Adipocyte (in vitro differentiated cells): ENCODE data around the gene KIF20B.
"Not testable (repeated sequence)": the region's sequence is repeated elsewhere in the genome, so short reads cannot be mapped to it uniquely, and the experiment has no call there.

ENCODE experiments used
- DNase-seq: peaks from one replicate; pipeline ENCODE4 v3.0.0-alpha.2; 2015; ENCODE audit warnings: low read depth
- H3K27me3 ChIP-seq: replicated peaks from 2 replicates; pipeline ENCODE4 v1.7.0; 2013; ENCODE audit warnings: mild to moderate bottlenecking, low read length, moderate library complexity; ENCODE audit not compliant: control insufficient read depth, insufficient read depth
- H3K36me3 ChIP-seq: 2 replicates; pipeline ENCODE4 v1.7.0; 2013; ENCODE audit warnings: low read length, mild to moderate bottlenecking, moderate library complexity; ENCODE audit not compliant: control insufficient read depth, insufficient read depth, severe bottlenecking
- H3K4me1 ChIP-seq: 2 replicates; pipeline ENCODE4 v1.7.0; 2013; ENCODE audit warnings: mild to moderate bottlenecking, low read length, moderate library complexity; ENCODE audit not compliant: control insufficient read depth, insufficient read depth
- H3K4me3 ChIP-seq: 2 replicates; pipeline ENCODE4 v1.7.0; 2013; ENCODE audit warnings: mild to moderate bottlenecking, low read length, moderate library complexity
- H3K9ac ChIP-seq: 2 replicates; pipeline ENCODE4 v1.7.0; 2013; ENCODE audit warnings: mild to moderate bottlenecking, low read length, moderate library complexity
- H3K9me3 ChIP-seq: 2 replicates; pipeline ENCODE4 v1.7.0; 2013; ENCODE audit warnings: mild to moderate bottlenecking, low read length, moderate library complexity; ENCODE audit not compliant: control insufficient read depth

KIF20B gene

GRCh38 chr10:89741126-89741762 is 39.9 kb downstream of the KIF20B start:
- Histone ChIP-seq H3K4me3 (no peak overlapping the region), H3K9ac (no peak overlapping the region), H3K36me3 (peaks cover 5% of the 10 kb centered on the region), H3K27me3 (no peaks in the 10 kb centered on the region), H3K9me3 (no peaks in the 10 kb centered on the region), H3K4me1 (no peaks in the 10 kb centered on the region)
- DNase-seq = no peak

DNA sequence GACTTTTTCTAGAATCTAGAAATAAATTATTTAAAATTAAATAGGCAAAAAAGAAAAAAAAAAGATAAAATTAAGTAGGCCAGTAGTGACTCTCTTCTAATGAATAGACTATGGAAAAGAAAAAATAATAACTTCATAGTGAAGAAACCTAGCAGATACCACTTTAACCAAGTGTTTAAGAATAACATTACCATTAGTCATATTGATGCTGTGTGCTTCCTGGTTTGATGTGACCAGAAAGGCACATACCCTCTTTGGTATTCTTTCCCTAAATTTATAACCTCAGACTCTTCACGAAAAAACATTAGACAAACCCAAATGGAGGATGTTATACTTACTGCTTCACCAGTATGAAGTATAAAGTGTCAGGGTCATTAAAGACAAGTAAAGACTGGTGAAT is 42.6 kb downstream of the KIF20B start:
- no peak for DNase-seq
- no peak overlapping the region for H3K9ac ChIP-seq
- no peaks in the 10 kb centered on the region for H3K36me3 ChIP-seq
- H3K4me1 ChIP-seq = no peaks in the 10 kb centered on the region
- H3K9me3 ChIP-seq = no peaks in the 10 kb centered on the region
- no peaks in the 10 kb centered on the region for H3K27me3 ChIP-seq
- H3K4me3 ChIP-seq = no peak overlapping the region

DNA sequence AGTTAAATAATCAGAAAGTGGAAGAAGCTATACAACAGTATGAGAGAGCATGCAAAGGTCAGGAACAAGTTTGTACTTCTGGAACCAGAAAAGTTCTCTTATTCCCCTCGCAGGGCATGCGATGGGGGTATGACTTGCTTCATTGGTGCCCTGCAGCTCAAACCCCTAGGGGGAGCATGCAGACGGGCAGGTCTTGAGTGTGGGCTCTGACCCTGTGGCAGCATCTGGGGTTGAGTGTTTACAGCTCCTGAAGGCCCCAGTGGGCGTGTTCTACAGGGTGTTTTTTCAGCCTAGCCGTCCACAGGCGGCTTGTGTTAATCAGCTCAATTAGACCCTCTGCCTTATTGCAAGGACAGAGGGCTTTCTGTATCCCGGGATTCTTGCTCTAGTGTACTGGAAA is 44.5 kb downstream of the KIF20B start:
- Histone ChIP-seq H3K27me3 (no peaks in the 10 kb centered on the region), H3K4me3 (no peak overlapping the region), H3K36me3 (no peaks in the 10 kb centered on the region), H3K4me1 (no peaks in the 10 kb centered on the region), H3K9ac (no peak overlapping the region), H3K9me3 (no peaks in the 10 kb centered on the region)
- no peak for DNase-seq

- Histone ChIP-seq H3K27me3 (no peaks in the 10 kb centered on the region), H3K36me3 (no peaks in the 10 kb centered on the region), H3K9ac (no peak overlapping the region), H3K4me3 (no peak overlapping the region), H3K9me3 (no peaks in the 10 kb centered on the region), H3K4me1 (no peaks in the 10 kb centered on the region)
- no peak for DNase-seq
Measured at GRCh38 chr10:89750441-89750840, 49.1 kb downstream of the KIF20B start.

DNA sequence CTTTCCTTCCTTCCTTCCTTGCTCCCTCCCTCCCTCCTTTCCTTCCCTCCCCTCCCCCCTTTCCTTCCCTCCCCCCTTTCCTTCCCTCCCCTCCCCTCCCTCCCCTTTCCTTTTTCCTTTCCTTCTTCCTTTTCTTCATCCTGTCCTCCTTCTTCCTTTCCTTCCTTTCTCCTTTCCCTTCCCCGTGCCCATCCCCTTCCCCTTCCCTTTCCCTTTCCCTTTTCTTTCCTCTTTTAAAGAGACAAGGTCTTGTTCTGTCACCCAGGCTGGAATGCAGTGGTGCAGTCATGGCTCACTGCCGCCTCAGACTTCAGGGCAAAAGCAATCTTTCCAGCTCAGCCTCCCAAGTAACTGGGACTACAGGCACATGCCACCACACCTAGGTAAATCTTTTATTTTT is 54.0 kb downstream of the KIF20B start:
- Histone ChIP-seq H3K4me1 (no peaks in the 10 kb centered on the region), H3K36me3 (peaks cover 2% of the 10 kb centered on the region), H3K27me3 (no peaks in the 10 kb centered on the region), H3K9me3 (no peaks in the 10 kb centered on the region), H3K4me3 (no peak overlapping the region), H3K9ac (no peak overlapping the region)
- no peak for DNase-seq

- Histone ChIP-seq H3K4me3 (no peak overlapping the region), H3K9me3 (no peaks in the 10 kb centered on the region), H3K9ac (no peak overlapping the region), H3K27me3 (no peaks in the 10 kb centered on the region), H3K4me1 (no peaks in the 10 kb centered on the region), H3K36me3 (peaks cover 2% of the 10 kb centered on the region)
- DNase-seq = no peak
Measured at GRCh38 chr10:89759531-89759930, 58.1 kb downstream of the KIF20B start.

- not testable (repeated sequence) for H3K4me3 ChIP-seq, H3K9me3 ChIP-seq, H3K9ac ChIP-seq, DNase-seq, H3K4me1 ChIP-seq, H3K27me3 ChIP-seq, H3K36me3 ChIP-seq
Measured at GRCh38 chr10:89763671-89764070, 62.3 kb downstream of the KIF20B start.

GRCh38 chr10:89771684-89772083 is 70.3 kb downstream of the KIF20B start:
- no peak overlapping the region for H3K9ac ChIP-seq
- H3K4me1 ChIP-seq = peaks cover 7% of the 10 kb centered on the region
- no peaks in the 10 kb centered on the region for H3K36me3 ChIP-seq
- no peak for DNase-seq
- no peak overlapping the region for H3K4me3 ChIP-seq
- no peaks in the 10 kb centered on the region for H3K9me3 ChIP-seq
- H3K27me3 ChIP-seq = no peaks in the 10 kb centered on the region

DNA sequence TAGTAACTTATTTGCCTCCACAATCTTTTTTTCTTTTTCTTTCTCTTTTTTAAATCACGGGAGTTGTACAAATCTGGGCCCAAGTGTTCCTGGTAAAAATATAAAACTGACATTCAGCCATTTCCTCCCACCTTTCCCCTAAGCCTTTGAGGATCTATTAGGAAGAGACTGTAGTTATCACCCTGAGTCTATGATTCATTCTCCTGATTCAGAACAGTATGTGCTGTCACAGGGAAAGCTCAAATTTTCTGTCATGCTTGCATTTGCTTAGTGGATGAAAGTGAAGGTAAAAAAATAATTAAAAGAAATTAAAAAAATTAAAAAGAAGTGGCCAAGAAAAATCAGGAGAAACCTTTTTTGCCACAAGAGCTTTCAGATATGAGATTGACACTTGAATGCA is 71.7 kb downstream of the KIF20B start:
- H3K9me3 ChIP-seq = no peaks in the 10 kb centered on the region
- H3K9ac ChIP-seq = no peak overlapping the region
- DNase-seq = peak; percentile 22
- no peak overlapping the region for H3K4me3 ChIP-seq
- no peaks in the 10 kb centered on the region for H3K27me3 ChIP-seq
- peaks cover 7% of the 10 kb centered on the region for H3K4me1 ChIP-seq
- no peaks in the 10 kb centered on the region for H3K36me3 ChIP-seq

DNA sequence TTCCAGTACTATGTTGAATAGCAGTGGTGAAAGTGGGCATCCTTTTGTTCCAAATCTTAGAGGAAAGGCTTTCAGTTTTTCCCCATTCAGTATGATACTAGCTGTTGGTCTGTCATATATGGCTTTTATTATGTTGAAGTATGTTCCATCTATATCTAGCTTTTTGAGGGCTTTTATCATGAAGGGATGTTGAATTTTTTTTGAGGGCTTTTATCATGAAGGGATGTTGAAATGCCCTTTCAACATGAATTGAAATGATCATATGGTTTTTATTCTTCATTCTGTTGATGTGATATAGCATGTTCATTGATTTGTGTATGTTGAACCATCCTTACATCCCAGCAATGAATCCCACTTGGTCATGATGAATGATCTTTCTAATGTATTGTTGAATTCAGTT is 75.3 kb downstream of the KIF20B start:
- H3K9ac ChIP-seq = no peak overlapping the region
- H3K36me3 ChIP-seq = no peaks in the 10 kb centered on the region
- peaks cover 7% of the 10 kb centered on the region for H3K4me1 ChIP-seq
- no peaks in the 10 kb centered on the region for H3K9me3 ChIP-seq
- no peak overlapping the region for H3K4me3 ChIP-seq
- no peaks in the 10 kb centered on the region for H3K27me3 ChIP-seq
- DNase-seq = no peak

DNA sequence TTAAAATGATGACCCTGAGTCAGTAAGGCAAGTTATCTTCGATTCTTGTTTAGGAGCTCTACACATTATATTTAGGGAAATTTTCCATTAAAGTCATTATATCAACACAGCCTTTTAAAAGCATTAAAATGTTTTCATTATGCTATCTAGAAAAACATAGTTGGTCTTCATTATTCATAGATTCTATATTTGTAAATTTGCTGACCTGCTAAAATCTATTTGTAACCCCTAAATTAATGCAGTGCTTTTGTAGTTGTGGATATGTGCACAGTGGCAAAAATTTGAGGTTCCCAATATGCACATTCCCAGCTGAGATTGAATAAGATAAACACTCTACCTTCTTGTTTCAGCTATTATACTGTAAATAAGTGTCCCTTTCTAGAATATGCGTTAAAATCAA is 81.1 kb downstream of the KIF20B start:
- H3K4me1 ChIP-seq = peaks cover 23% of the 10 kb centered on the region
- no peaks in the 10 kb centered on the region for H3K27me3 ChIP-seq
- H3K36me3 ChIP-seq = no peaks in the 10 kb centered on the region
- no peak overlapping the region for H3K9ac ChIP-seq
- H3K4me3 ChIP-seq = no peak overlapping the region
- no peak for DNase-seq
- H3K9me3 ChIP-seq = no peaks in the 10 kb centered on the region

- Histone ChIP-seq H3K4me3 (no peak overlapping the region), H3K9ac (no peak overlapping the region), H3K27me3 (no peaks in the 10 kb centered on the region), H3K36me3 (no peaks in the 10 kb centered on the region), H3K4me1 (peaks cover 23% of the 10 kb centered on the region), H3K9me3 (no peaks in the 10 kb centered on the region)
- DNase-seq = peak; percentile 11
Measured at GRCh38 chr10:89783406-89783805, 82.0 kb downstream of the KIF20B start.
